Esophagus mucosa (tissue), 1 donor: ENCODE measurements around the gene GPX7. TPM values are rescaled to one million over a fixed set of nuclear protein-coding genes. Genes with fewer than 3 reads are reported as not detected.
A peak's percentile ranks its signal among the peaks of the same experiment; 100 is the strongest.
"Not testable (repeated sequence)": the region's sequence is repeated elsewhere in the genome, so short reads cannot be mapped to it uniquely, and the experiment has no call there.

Source experiments
- ATAC-seq: fragments of 200-7000 bp; cut with Tn5 transposase; one replicate; pipeline ENCODE4 v1.9.1; 2020
- total RNA-seq: library from RNA; stranded (reverse); gene quantifications from one replicate; pipeline ENCODE4 v1.2.4, GENCODE V29; 2023
- donor health status: DM: yes; HTN: yes; CAD: no.

GPX7 gene
- total RNA-seq: 1.6 TPM

- peak; percentile 44 for ATAC-seq
These were observed at the start of gene GPX7 for GRCh38 chr1:52601991-52602855. GPX7 (plus strand) TSS chr1:52602371; CDS start chr1:52602410, 39 bp downstream.

GRCh38 chr1:52552505-52553361 is 49.4 kb upstream of the GPX7 start, which contains the start of gene TUT4:
TUT4 (minus strand) TSS chr1:52553092; CDS start chr1:52526280, 26,812 bp downstream.
- peak; percentile 65 for ATAC-seq

- ATAC-seq: peak; percentile 83
These were observed 48.6 kb upstream of the GPX7 start for GRCh38 chr1:52553362-52554266.

- no peak for ATAC-seq
These were observed 47.9 kb upstream of the GPX7 start for GRCh38 chr1:52554267-52554640.

GRCh38 chr1:52554756-52555155 is 47.4 kb upstream of the GPX7 start:
- ATAC-seq: peak; percentile 6

GRCh38 chr1:52556641-52557360 is 45.4 kb upstream of the GPX7 start:
- no peak for ATAC-seq

- ATAC-seq: no peak
These were observed 43.2 kb upstream of the GPX7 start for GRCh38 chr1:52558941-52559340.

- ATAC-seq: no peak
These were observed 42.3 kb upstream of the GPX7 start for GRCh38 chr1:52559875-52560274.

- no peak for ATAC-seq
These were observed 39.4 kb upstream of the GPX7 start for GRCh38 chr1:52562766-52563165.

GRCh38 chr1:52567943-52568342 is 34.2 kb upstream of the GPX7 start:
- ATAC-seq: no peak

GRCh38 chr1:52569449-52570210 is 32.5 kb upstream of the GPX7 start:
- ATAC-seq: no peak

- ATAC-seq: no peak
These were observed 30.4 kb upstream of the GPX7 start for GRCh38 chr1:52571783-52572182.

- no peak for ATAC-seq
These were observed 29.8 kb upstream of the GPX7 start for GRCh38 chr1:52572387-52572786.

GRCh38 chr1:52574594-52574993 is 27.6 kb upstream of the GPX7 start:
- ATAC-seq: peak; percentile 97

- no peak for ATAC-seq
These were observed 26.1 kb upstream of the GPX7 start for GRCh38 chr1:52576074-52576473.

GRCh38 chr1:52578066-52578465 is 24.1 kb upstream of the GPX7 start:
- not testable (repeated sequence) for ATAC-seq

- ATAC-seq: no peak
These were observed 22.8 kb upstream of the GPX7 start for GRCh38 chr1:52579415-52579814.

- ATAC-seq: no peak
These were observed 21.9 kb upstream of the GPX7 start for GRCh38 chr1:52580283-52580682.

- ATAC-seq: no peak
These were observed 20.0 kb upstream of the GPX7 start for GRCh38 chr1:52582116-52582696.

GRCh38 chr1:52585474-52585873 is 16.7 kb upstream of the GPX7 start:
- no peak for ATAC-seq

GRCh38 chr1:52588027-52588426 is 14.1 kb upstream of the GPX7 start:
- ATAC-seq: no peak
